Stomach (tissue), 9 donors: ENCODE measurements around the gene SLC16A1. TPM values are rescaled to one million over a fixed set of nuclear protein-coding genes. Genes with fewer than 3 reads are reported as not detected.

Experiments
- DNase-seq, 2 donors: peaks; one replicate each; pipeline versions ENCODE4 v3.0.0 to v3.0.0-alpha.2; 2013 to 2019
- H3K27ac ChIP-seq, 5 donors: fragments of 200-600 bp in 4 of 5; sonication (generic) in 4 of 5; one replicate each; pipeline ENCODE4 v1.5.1; 2013 to 2019; ENCODE audit warnings: mild to moderate bottlenecking in 1 of 5, moderate library complexity in 1 of 5
- H3K27me3 ChIP-seq, 3 donors: fragments of 200-600 bp; sonication (generic); one replicate each; pipeline ENCODE4 v1.5.1; 2017 to 2019; ENCODE audit warnings: mixed run types in 1 of 3
- H3K36me3 ChIP-seq, 4 donors: fragments of 200-600 bp; sonication (generic); 1 replicate in 3 of 4; 2 replicates in 1 of 4; pipeline ENCODE4 v1.5.1; 2016 to 2019
- H3K4me1 ChIP-seq, 4 donors: fragments of 200-600 bp; sonication (generic); one replicate each; pipeline ENCODE4 v1.5.1; 2016 to 2019
- H3K4me3 ChIP-seq, 4 donors: fragments of 200-600 bp; sonication (generic) in 3 of 4; one replicate each; pipeline ENCODE4 v1.5.1; 2016 to 2019; ENCODE audit warnings: mild to moderate bottlenecking in 1 of 4
- H3K9me3 ChIP-seq, 4 donors: fragments of 200-600 bp; sonication (generic); one replicate each; pipeline ENCODE4 v1.5.1; 2016 to 2019
- EP300 ChIP-seq: sonication (generic); formaldehyde crosslinking; IDR thresholded peaks from one replicate; pipeline ENCODE4 v1.6.1; 2017; ENCODE audit warnings: antibody characterized with exemption
- POLR2A ChIP-seq, 4 donors: fragments of 450-650 bp; IDR thresholded peaks; one replicate each; pipeline ENCODE4 v1.6.1; 2016; ENCODE audit warnings: antibody characterized with exemption in 4 of 4, control low read depth in 2 of 4, mild to moderate bottlenecking in 1 of 4, moderate library complexity in 1 of 4
- POLR2AphosphoS5 ChIP-seq, 3 donors: sonication (generic); formaldehyde crosslinking; IDR thresholded peaks; one replicate each; pipeline ENCODE4 v1.6.1; 2016; ENCODE audit warnings: antibody characterized with exemption in 3 of 3
- WGBS, 5 donors: extraction: QIAGEN DNeasy Blood & Tissue Kit in 3 of 5; methylation state at CpG; one replicate each; pipeline versions ENCODE4 v1.1.5 to v1.1.7; 2013 to 2018; 5-methylcytosine and 5-hydroxymethylcytosine counted together
- intact Hi-C: fragments of 100-400 bp; cut with DNase I; formaldehyde crosslinking; loops from one replicate; pipeline ENCODE4 v1.15.1; 2023; ENCODE audit warnings: low total_unique reads
- polyA plus RNA-seq, 3 donors: library from polyadenylated mRNA; stranded (reverse); fragments of 200-250 nt; gene quantifications; one replicate each; pipeline ENCODE4 v1.2.3, GENCODE V29; 2013
- total RNA-seq, 5 donors: library from RNA; depleted of rRNA; stranded (reverse); fragments of >200 nt; gene quantifications; one replicate each; pipeline versions ENCODE4 v1.1.0 to v1.2.3, GENCODE V29; 2014 to 2016
- TF ChIP-seq, protein P1 (sequence below), 7 experiments: fragments of 450-650 bp in 4 of 7; fragments of 200-600 bp in 3 of 7; sonication (generic) in 3 of 7; IDR thresholded peaks; one replicate each; pipeline ENCODE4 v1.5.1; 2016 to 2019; ENCODE audit warnings: antibody characterized with exemption in 7 of 7, control low read depth in 2 of 7, mild to moderate bottlenecking in 1 of 7
- donor health status: healthy with polysubstance abuse.
- donor health status: Bipolar disorder and iron deficiency.
- donor health status: healthy.

The SLC16A1 gene
- total and polyA plus RNA-seq, 8 donors, result 4.9 to 127 (median 13.2) TPM

DNA sequence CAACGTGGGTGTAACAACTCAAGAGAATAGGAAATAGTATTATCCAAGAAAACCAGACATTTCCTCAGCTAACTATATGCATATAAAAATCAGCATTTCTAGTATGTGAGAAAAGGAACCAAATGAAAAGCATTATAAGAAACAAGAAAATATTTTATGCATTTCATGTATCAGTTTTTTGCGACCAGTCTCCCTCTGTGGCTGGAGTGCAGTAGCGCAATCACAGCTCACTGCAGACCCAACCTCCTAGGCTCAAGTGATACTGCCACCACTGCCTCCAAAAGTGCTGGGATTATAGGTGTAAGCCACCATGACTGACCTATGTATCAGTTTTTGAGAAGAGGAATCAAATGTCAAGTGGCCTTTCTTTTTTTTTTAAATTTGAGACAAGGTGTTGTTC lies 31.0 kb downstream of the SLC16A1 start:
- intact Hi-C loops, result no loop called here
- H3K27ac ChIP-seq, result no peak overlapping the region
- no peak overlapping the region for H3K4me3 ChIP-seq
- WGBS, 5 donors, result 73 to 82% (median 78%) methylated on average over 3 of the region's 3 CpGs
- TF ChIP-seq EP300 (no peak), POLR2A (IDR thresholded peaks at IDR 0.05) (no peak), POLR2AphosphoS5 (IDR thresholded peaks at IDR 0.05) (no peak)
- TF ChIP-seq, protein P1, sequence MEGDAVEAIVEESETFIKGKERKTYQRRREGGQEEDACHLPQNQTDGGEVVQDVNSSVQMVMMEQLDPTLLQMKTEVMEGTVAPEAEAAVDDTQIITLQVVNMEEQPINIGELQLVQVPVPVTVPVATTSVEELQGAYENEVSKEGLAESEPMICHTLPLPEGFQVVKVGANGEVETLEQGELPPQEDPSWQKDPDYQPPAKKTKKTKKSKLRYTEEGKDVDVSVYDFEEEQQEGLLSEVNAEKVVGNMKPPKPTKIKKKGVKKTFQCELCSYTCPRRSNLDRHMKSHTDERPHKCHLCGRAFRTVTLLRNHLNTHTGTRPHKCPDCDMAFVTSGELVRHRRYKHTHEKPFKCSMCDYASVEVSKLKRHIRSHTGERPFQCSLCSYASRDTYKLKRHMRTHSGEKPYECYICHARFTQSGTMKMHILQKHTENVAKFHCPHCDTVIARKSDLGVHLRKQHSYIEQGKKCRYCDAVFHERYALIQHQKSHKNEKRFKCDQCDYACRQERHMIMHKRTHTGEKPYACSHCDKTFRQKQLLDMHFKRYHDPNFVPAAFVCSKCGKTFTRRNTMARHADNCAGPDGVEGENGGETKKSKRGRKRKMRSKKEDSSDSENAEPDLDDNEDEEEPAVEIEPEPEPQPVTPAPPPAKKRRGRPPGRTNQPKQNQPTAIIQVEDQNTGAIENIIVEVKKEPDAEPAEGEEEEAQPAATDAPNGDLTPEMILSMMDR (IDR thresholded peaks at IDR 0.05), result no peak
- no peaks in the 10 kb centered on the region for H3K4me1 ChIP-seq
- H3K27me3 ChIP-seq, result no peaks in the 10 kb centered on the region
- peaks cover 0 to 47% (median 43%) of the 10 kb centered on the region in 4 donors for H3K36me3 ChIP-seq
- H3K9me3 ChIP-seq, result no peaks in the 10 kb centered on the region
- DNase-seq, result no peak

DNA sequence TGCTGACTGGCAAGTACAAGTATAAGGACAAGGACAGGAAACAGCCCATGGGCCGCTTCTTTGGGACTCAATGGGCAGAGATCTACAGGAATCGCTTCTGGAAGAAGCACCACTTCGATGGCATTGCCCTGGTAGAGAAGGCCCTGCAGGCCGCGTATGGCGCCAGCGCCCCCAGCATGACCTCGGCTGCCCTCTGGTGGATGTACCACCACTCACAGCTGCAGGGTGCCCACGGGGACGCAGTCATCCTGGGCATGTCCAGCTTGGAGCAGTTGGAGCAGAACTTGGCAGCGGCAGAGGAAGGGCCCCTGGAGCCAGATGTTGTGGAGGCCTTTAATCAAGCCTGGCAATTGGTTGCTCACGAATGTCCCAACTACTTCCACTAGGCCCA lies 32.0 kb downstream of the SLC16A1 start:
- Histone ChIP-seq H3K36me3 (peaks cover 0 to 53% (median 47%) of the 10 kb centered on the region in 4 donors), H3K4me3 (no peak overlapping the region), H3K4me1 (no peaks in the 10 kb centered on the region), H3K27me3 (no peaks in the 10 kb centered on the region), H3K9me3 (no peaks in the 10 kb centered on the region), H3K27ac (no peak overlapping the region)
- intact Hi-C loops, result no loop called here
- 94 to 98% (median 97%) methylated on average over 12 of the region's 12 CpGs for WGBS, 5 donors
- DNase-seq, result no peak
- TF ChIP-seq POLR2AphosphoS5 (IDR thresholded peaks at IDR 0.05) (no peak), EP300 (no peak), POLR2A (IDR thresholded peaks at IDR 0.05) (no peak)
- TF ChIP-seq, protein P1 (IDR thresholded peaks at IDR 0.05), result no peak

DNA sequence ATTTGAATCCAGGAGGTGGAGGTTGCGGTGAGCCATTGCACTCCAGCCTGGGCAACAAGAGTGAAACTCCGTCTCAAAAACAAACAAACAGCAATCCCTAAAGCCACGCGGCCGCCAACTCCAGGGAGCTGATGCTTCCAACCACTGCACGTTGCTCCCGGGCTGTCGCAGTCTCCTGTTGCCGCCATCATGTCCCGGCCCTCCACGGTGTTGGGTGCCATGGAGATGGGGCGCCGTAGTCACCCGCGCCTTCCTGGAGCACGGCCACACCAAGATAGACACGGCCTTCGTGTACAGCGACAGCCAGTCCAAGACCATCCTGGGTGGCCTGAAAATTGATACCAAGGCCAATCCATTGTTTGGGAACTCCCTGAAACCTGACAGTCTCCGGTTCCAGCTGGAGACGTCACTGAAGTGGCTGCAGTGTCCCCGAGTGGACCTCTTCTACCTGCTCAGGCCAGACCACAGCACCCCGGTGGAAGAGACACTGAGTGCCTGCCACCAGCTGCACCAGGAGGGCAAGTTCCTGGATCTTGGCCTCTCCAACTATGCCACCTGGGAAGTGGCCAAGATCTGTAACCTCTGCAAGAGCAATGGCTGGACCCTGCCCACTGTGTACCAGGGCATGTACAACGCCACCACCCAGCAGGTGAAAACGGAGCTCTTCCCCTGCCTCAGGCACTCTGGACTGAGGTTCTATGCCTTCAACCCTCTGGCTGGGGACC lies 32.6 kb downstream of the SLC16A1 start:
- DNase-seq, result no peak
- H3K27ac ChIP-seq, result no peak overlapping the region
- intact Hi-C loops, result no loop called here
- H3K27me3 ChIP-seq, result no peaks in the 10 kb centered on the region
- 90 to 95% (median 94%) methylated on average over 15 to 25 of the region's 25 CpGs for WGBS, 5 donors
- no peak overlapping the region for H3K4me3 ChIP-seq
- no peaks in the 10 kb centered on the region for H3K9me3 ChIP-seq
- TF ChIP-seq, protein P1 (IDR thresholded peaks at IDR 0.05), result no peak
- TF ChIP-seq EP300, result no peak
- TF ChIP-seq POLR2AphosphoS5 (IDR thresholded peaks at IDR 0.05), result no peak
- no peak for TF ChIP-seq POLR2A (IDR thresholded peaks at IDR 0.05)
- peaks cover 0 to 54% (median 45%) of the 10 kb centered on the region in 4 donors for H3K36me3 ChIP-seq
- H3K4me1 ChIP-seq, result no peaks in the 10 kb centered on the region

DNA sequence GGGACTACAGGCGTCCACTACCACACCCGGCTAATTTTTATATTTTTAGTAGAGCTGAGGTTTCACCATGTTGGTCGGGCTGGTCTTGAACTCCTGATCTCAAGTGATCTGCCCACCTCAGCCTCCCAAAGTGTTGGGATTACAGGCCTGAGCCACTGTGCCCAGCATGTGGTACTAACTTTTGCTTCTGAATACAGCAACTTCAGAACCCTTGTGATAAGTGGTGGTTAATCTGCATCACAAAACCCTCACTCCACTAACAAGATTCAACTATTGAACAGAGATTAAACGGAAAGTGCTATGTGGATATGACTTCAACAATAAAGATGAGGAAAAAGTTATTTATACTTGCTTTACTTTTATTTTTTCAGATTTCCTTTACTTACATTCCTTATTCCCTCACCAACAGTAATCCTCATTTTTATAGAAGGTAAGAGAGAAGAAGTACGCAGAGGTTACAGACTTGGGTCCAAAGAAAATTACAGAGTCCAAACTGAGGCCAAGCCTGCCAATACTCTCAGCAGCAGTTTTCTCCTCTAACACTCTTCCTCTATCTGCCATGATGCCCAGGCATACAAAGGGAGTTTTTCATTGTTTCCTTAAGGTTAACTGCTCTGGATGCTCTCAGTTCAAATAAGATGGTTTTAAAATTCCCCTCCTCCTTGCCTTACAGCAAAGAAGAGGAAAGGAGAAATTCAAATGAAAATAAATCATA lies 44.3 kb downstream of the SLC16A1 start:
- TF ChIP-seq, protein P1 (IDR thresholded peaks at IDR 0.05), result no peak
- TF ChIP-seq POLR2A (IDR thresholded peaks at IDR 0.05) (no peak), EP300 (no peak)
- intact Hi-C loops, result no loop called here
- Histone ChIP-seq H3K27me3 (no peaks in the 10 kb centered on the region), H3K9me3 (no peaks in the 10 kb centered on the region), H3K36me3 (peaks cover 0 to 15% (median 9%) of the 10 kb centered on the region in 4 donors), H3K27ac (no peak overlapping the region), H3K4me3 (no peak overlapping the region), H3K4me1 (peaks cover 0 to 10% (median 4%) of the 10 kb centered on the region in 4 donors)
- no peak for DNase-seq
- WGBS, 5 donors, result 83 to 98% (median 94%) methylated on average over 5 of the region's 5 CpGs
